MM.1S (cell line): ENCODE data around the gene ZNF558.

Source experiments
- DNase-seq: peaks from one replicate; pipeline ENCODE4 v3.0.0-alpha.2; 2015
- H2AFZ ChIP-seq: fragments of 300-600 bp; sonication (generic); 2 replicates; pipeline ENCODE4 v1.6.0; 2016; ENCODE audit warnings: antibody characterized with exemption, low read length
- H3F3A ChIP-seq: fragments of 300-600 bp; sonication (generic); 2 replicates; pipeline ENCODE4 v1.6.1; 2016; ENCODE audit warnings: mild to moderate bottlenecking, antibody characterized with exemption, low read length, moderate library complexity, mixed read lengths; ENCODE audit not compliant: insufficient read depth
- H3K27ac ChIP-seq: fragments of 300-600 bp; sonication (generic); 2 replicates; pipeline ENCODE4 v1.5.1; 2016; ENCODE audit warnings: mild to moderate bottlenecking, low read length
- H3K27me3 ChIP-seq: fragments of 300-600 bp; sonication (generic); replicated peaks from 2 replicates; pipeline ENCODE4 v1.6.0; 2016; ENCODE audit warnings: low read length; ENCODE audit not compliant: insufficient read depth
- H3K36me3 ChIP-seq: fragments of 300-600 bp; sonication (generic); replicated peaks from 2 replicates; pipeline ENCODE4 v1.6.1; 2016; ENCODE audit warnings: mild to moderate bottlenecking, low read length, mixed read lengths; ENCODE audit not compliant: insufficient read depth
- H3K4me1 ChIP-seq: fragments of 300-600 bp; sonication (generic); 2 replicates; pipeline ENCODE4 v1.6.1; 2016; ENCODE audit warnings: low read length, mixed read lengths
- H3K4me2 ChIP-seq: fragments of 300-600 bp; sonication (generic); 2 replicates; pipeline ENCODE4 v1.6.0; 2016; ENCODE audit warnings: low read depth, low read length
- H3K4me3 ChIP-seq: fragments of 300-600 bp; sonication (generic); 2 replicates; pipeline ENCODE4 v1.5.1; 2016; ENCODE audit warnings: low read length, mixed read lengths
- H3K79me2 ChIP-seq: fragments of 300-600 bp; sonication (generic); 2 replicates; pipeline ENCODE4 v1.6.1; 2016; ENCODE audit warnings: mixed run types, low read length, mixed read lengths
- H3K9ac ChIP-seq: fragments of 300-600 bp; sonication (generic); 2 replicates; pipeline ENCODE4 v1.6.1; 2016; ENCODE audit warnings: low read length, mixed read lengths
- H3K9me2 ChIP-seq: fragments of 300-600 bp; sonication (generic); replicated peaks from 2 replicates; pipeline ENCODE4 v1.6.1; 2016; ENCODE audit warnings: mild to moderate bottlenecking, low read length, mixed read lengths; ENCODE audit not compliant: insufficient read depth
- H3K9me3 ChIP-seq: fragments of 300-600 bp; sonication (generic); replicated peaks from 2 replicates; pipeline ENCODE4 v1.6.1; 2016; ENCODE audit warnings: mild to moderate bottlenecking, low read length, mixed read lengths; ENCODE audit not compliant: insufficient read depth
- H4K20me1 ChIP-seq: fragments of 300-600 bp; sonication (generic); 2 replicates; pipeline ENCODE4 v1.6.1; 2016; ENCODE audit warnings: mild to moderate bottlenecking, low read length, moderate library complexity, mixed read lengths; ENCODE audit not compliant: insufficient read depth
- EZH2 ChIP-seq: fragments of 300-600 bp; sonication (generic); optimal IDR thresholded peaks from 2 replicates; pipeline ENCODE3; 2017; ENCODE audit warnings: low read depth, mild to moderate bottlenecking, antibody characterized with exemption, low read length, mixed read lengths
- EZH2phosphoT487 ChIP-seq: fragments of 300-600 bp; sonication (generic); IDR thresholded peaks from 2 replicates; pipeline ENCODE4 v1.6.1; 2018; ENCODE audit warnings: antibody characterized with exemption, low read length
- TF ChIP-seq, protein P1 (sequence below): fragments of 300-600 bp; sonication (generic); IDR thresholded peaks from 2 replicates; pipeline ENCODE4 v1.5.1; 2016; ENCODE audit warnings: antibody characterized with exemption, low read length, mixed read lengths

The ZNF558 gene

DNA sequence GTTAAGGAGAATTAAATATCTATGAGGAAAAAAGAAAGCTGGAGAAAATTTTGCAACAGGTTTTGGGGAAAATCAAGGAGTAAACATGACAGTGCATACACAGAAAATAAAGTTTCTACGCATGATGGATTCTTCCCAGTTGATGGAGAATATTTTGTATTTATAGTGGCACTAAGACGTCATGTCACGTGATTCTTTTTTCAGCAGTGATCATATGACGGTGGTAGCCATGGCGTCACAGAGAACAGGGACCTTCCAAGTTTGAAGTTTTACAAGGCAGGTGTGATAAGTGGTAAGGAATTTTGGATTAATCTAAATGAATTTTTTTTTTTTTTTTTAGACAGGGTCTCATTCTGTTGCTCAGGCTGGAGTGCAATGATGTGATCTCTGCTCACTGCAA, 8.6 kb upstream of the ZNF558 start:
- Histone ChIP-seq H3K9me3 (no peaks in the 10 kb centered on the region), H3K79me2 (no peaks in the 10 kb centered on the region), H3F3A (no peaks in the 10 kb centered on the region), H3K9me2 (no peaks in the 10 kb centered on the region), H3K27ac (no peak overlapping the region), H4K20me1 (no peaks in the 10 kb centered on the region), H3K4me3 (no peak overlapping the region), H3K36me3 (no peaks in the 10 kb centered on the region), H2AFZ (no peak overlapping the region), H3K4me1 (no peaks in the 10 kb centered on the region), H3K27me3 (peaks cover 51% of the 10 kb centered on the region), H3K4me2 (no peak overlapping the region), H3K9ac (no peak overlapping the region)
- TF ChIP-seq EZH2 (no peak), EZH2phosphoT487 (no peak)
- TF ChIP-seq, protein P1, sequence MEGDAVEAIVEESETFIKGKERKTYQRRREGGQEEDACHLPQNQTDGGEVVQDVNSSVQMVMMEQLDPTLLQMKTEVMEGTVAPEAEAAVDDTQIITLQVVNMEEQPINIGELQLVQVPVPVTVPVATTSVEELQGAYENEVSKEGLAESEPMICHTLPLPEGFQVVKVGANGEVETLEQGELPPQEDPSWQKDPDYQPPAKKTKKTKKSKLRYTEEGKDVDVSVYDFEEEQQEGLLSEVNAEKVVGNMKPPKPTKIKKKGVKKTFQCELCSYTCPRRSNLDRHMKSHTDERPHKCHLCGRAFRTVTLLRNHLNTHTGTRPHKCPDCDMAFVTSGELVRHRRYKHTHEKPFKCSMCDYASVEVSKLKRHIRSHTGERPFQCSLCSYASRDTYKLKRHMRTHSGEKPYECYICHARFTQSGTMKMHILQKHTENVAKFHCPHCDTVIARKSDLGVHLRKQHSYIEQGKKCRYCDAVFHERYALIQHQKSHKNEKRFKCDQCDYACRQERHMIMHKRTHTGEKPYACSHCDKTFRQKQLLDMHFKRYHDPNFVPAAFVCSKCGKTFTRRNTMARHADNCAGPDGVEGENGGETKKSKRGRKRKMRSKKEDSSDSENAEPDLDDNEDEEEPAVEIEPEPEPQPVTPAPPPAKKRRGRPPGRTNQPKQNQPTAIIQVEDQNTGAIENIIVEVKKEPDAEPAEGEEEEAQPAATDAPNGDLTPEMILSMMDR: no peak
- no peak for DNase-seq

DNA sequence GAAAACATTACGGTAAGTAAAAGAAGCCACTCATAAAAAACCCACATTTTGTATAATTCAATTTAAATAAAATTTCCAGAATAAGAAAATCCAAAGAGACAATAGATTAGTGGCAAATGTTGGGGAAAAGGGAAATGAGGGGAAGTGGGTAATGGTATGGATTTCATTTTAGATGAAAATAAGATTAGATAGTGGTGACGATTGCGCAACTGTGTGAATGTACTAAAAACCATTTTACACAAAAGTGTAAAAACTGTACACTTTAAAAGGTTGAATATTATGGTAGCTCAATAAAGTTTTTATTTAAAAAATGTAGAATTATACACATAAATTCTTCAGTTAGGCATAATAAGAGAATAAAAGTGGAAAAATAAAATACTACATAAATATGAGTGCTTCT, 3.8 kb upstream of the ZNF558 start:
- no peak overlapping the region for H3K4me3 ChIP-seq
- H3K9me2 ChIP-seq: no peaks in the 10 kb centered on the region
- no peak for TF ChIP-seq EZH2phosphoT487
- TF ChIP-seq, protein P1: no peak
- no peak for TF ChIP-seq EZH2
- H3K4me1 ChIP-seq: no peaks in the 10 kb centered on the region
- no peaks in the 10 kb centered on the region for H3K36me3 ChIP-seq
- H3K27me3 ChIP-seq: peaks cover 45% of the 10 kb centered on the region
- H3K79me2 ChIP-seq: no peaks in the 10 kb centered on the region
- H3K27ac ChIP-seq: no peak overlapping the region
- no peaks in the 10 kb centered on the region for H3K9me3 ChIP-seq
- no peaks in the 10 kb centered on the region for H3F3A ChIP-seq
- H3K9ac ChIP-seq: no peak overlapping the region
- H4K20me1 ChIP-seq: no peaks in the 10 kb centered on the region
- no peak overlapping the region for H2AFZ ChIP-seq
- no peak for DNase-seq
- H3K4me2 ChIP-seq: no peak overlapping the region

DNA sequence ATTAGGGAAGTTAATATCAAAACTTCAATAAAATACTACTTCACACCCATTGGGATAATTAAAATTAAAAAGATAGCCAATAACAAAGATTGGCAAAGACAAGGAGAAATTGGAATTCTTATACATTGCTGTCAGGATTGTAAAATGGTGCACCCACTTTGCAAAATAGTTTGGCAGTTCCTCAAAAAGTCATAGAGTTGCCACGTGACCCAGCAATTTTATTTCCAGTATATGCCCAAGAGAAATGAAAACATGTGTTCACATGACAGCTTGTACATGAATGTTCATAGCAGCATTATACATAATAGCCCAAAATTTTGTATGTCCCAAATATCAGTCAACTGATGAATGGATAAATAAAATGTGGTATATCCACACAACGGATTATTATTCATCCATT, 3.3 kb upstream of the ZNF558 start:
- H3F3A ChIP-seq: no peaks in the 10 kb centered on the region
- H3K36me3 ChIP-seq: no peaks in the 10 kb centered on the region
- H3K4me3 ChIP-seq: no peak overlapping the region
- peaks cover 44% of the 10 kb centered on the region for H3K27me3 ChIP-seq
- H3K9ac ChIP-seq: no peak overlapping the region
- H3K4me1 ChIP-seq: no peaks in the 10 kb centered on the region
- no peaks in the 10 kb centered on the region for H3K9me3 ChIP-seq
- no peak for TF ChIP-seq EZH2
- TF ChIP-seq EZH2phosphoT487: no peak
- TF ChIP-seq, protein P1: no peak
- no peak overlapping the region for H3K4me2 ChIP-seq
- no peak for DNase-seq
- no peaks in the 10 kb centered on the region for H3K79me2 ChIP-seq
- no peak overlapping the region for H2AFZ ChIP-seq
- H3K27ac ChIP-seq: no peak overlapping the region
- no peaks in the 10 kb centered on the region for H3K9me2 ChIP-seq
- H4K20me1 ChIP-seq: no peaks in the 10 kb centered on the region
